SK-N-SH treated with all-trans-retinoic acid at 6 μM for 48 hours (cell line): Measurements from ENCODE around the gene RPA1.

Source experiments
- ARNTL ChIP-seq: fragments of 450-650 bp; formaldehyde crosslinking; IDR thresholded peaks from 2 replicates; pipeline ENCODE4 v1.5.0; 2020; ENCODE audit warnings: low read depth, mild to moderate bottlenecking, moderate library complexity, borderline replicate concordance
- CREB5 ChIP-seq: fragments of 250-450 bp; sonication (Bioruptor Pico); IDR thresholded peaks from 2 replicates; pipeline ENCODE4 v1.5.1; 2020; ENCODE audit warnings: low read depth, mild to moderate bottlenecking, moderate library complexity
- PATZ1 ChIP-seq: fragments of 250-450 bp; sonication (Bioruptor Pico); IDR thresholded peaks from 2 replicates; pipeline ENCODE4 v1.8.0; 2020; ENCODE audit warnings: mild to moderate bottlenecking, moderate library complexity, borderline replicate concordance
- PPARA ChIP-seq: fragments of 250-450 bp; sonication (Bioruptor Pico); IDR thresholded peaks from 2 replicates; pipeline ENCODE4 v1.5.0; 2020; ENCODE audit warnings: mild to moderate bottlenecking, borderline replicate concordance
- ZFP3 ChIP-seq: fragments of 250-450 bp; sonication (Bioruptor Pico); IDR thresholded peaks from 2 replicates; pipeline ENCODE4 v1.5.0; 2020; ENCODE audit warnings: mild to moderate bottlenecking, moderate library complexity
- ZNF70 ChIP-seq: fragments of 450-650 bp; formaldehyde crosslinking; IDR thresholded peaks from 2 replicates; pipeline ENCODE4 v1.5.0; 2020; ENCODE audit warnings: mild to moderate bottlenecking, moderate library complexity

GRCh38 chr17:1878419-1879121 lies 48.8 kb downstream of the RPA1 start:
- TF ChIP-seq ARNTL (no peak), ZNF70 (CRISPR knock-in tag) (no peak), PPARA (CRISPR knock-in tag) (no peak), PATZ1 (CRISPR knock-in tag) (no peak), CREB5 (CRISPR knock-in tag) (no peak), ZFP3 (no peak)
